Kidney epithelial cell (primary cell): Measurements from ENCODE around the gene COA1. TPM values are rescaled to one million over a fixed set of nuclear protein-coding genes. Genes with fewer than 3 reads are reported as not detected.

Source experiments
- DNase-seq: peaks from one replicate; pipeline ENCODE4 v3.0.0-alpha.2; 2010; ENCODE audit warnings: low read depth
- H3K27me3 ChIP-seq: 2 replicates; pipeline ENCODE4 v1.6.0; 2011; ENCODE audit warnings: low read length; ENCODE audit not compliant: control insufficient read depth, insufficient read depth
- H3K36me3 ChIP-seq: 2 replicates; pipeline ENCODE4 v1.5.1; 2011; ENCODE audit warnings: low read length; ENCODE audit not compliant: control insufficient read depth, insufficient read depth
- H3K4me3 ChIP-seq: 2 replicates; pipeline ENCODE4 v1.5.1; 2011; ENCODE audit warnings: low read depth, mild to moderate bottlenecking, control low read depth, low read length
- total RNA-seq: library from RNA; depleted of rRNA; stranded (reverse); fragments of >200 nt; gene quantifications from 2 replicates; pipeline ENCODE4 v1.2.3, GENCODE V29; 2015
- TF ChIP-seq, protein P1 (sequence below): IDR thresholded peaks from 2 replicates; pipeline ENCODE4 v1.5.1; 2011; ENCODE audit warnings: mild to moderate bottlenecking, moderate library complexity, low read length, control low read depth, inconsistent platforms; ENCODE audit not compliant: insufficient read depth, poor library complexity, severe bottlenecking

The COA1 gene
- total RNA-seq, 1 donor from 2014 or later, result 67.1 TPM

DNA sequence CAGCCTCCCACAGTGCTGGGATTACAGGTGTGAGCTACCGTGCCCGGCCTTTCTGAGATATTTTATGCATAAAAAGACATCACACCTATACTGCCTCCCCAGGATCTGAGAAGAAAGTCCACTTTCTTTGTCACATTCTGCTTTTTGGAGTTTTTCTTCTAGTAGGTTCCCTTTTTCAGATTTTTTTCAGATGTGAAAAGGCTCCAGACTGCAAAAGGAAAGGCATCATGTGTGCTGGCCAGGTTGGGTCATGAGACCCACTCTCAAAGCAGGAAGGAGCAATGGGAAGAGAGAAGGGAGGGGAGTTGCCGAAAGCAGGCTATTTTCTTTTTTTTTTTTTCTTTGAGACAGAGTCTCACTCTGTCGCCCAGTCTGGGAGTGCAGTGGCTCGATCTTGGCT, 40.0 kb upstream of the COA1 start:
- no peak for DNase-seq
- no peak overlapping the region for H3K4me3 ChIP-seq
- peaks cover 1% of the 10 kb centered on the region for H3K36me3 ChIP-seq
- TF ChIP-seq, protein P1, sequence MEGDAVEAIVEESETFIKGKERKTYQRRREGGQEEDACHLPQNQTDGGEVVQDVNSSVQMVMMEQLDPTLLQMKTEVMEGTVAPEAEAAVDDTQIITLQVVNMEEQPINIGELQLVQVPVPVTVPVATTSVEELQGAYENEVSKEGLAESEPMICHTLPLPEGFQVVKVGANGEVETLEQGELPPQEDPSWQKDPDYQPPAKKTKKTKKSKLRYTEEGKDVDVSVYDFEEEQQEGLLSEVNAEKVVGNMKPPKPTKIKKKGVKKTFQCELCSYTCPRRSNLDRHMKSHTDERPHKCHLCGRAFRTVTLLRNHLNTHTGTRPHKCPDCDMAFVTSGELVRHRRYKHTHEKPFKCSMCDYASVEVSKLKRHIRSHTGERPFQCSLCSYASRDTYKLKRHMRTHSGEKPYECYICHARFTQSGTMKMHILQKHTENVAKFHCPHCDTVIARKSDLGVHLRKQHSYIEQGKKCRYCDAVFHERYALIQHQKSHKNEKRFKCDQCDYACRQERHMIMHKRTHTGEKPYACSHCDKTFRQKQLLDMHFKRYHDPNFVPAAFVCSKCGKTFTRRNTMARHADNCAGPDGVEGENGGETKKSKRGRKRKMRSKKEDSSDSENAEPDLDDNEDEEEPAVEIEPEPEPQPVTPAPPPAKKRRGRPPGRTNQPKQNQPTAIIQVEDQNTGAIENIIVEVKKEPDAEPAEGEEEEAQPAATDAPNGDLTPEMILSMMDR, result no peak
- no peaks in the 10 kb centered on the region for H3K27me3 ChIP-seq

DNA sequence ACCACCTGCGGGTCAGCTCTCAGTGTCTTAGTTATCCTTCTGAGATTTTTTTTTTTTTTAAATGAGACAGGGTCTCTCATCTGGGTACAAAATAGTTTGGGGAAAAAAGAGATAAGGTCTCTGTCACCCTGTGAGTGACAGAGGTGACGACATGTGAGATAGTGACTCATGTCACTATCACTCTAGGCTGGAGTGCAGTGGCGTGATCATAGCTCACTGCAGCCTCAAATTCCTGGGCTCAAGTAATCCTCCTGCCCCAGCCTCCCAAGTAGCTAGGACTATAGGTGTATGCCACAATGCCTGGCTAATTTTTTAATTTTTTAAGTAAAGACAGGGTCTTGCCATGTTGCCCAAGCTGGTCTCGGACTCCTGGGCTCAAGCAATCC, 39.6 kb upstream of the COA1 start:
- TF ChIP-seq, protein P1, result no peak
- no peak overlapping the region for H3K4me3 ChIP-seq
- DNase-seq, result no peak
- H3K36me3 ChIP-seq, result peaks cover 1% of the 10 kb centered on the region
- no peaks in the 10 kb centered on the region for H3K27me3 ChIP-seq

GRCh38 chr7:43768201-43768886, 39.0 kb upstream of the COA1 start:
- no peaks in the 10 kb centered on the region for H3K27me3 ChIP-seq
- TF ChIP-seq, protein P1, result no peak
- H3K36me3 ChIP-seq, result peaks cover 1% of the 10 kb centered on the region
- DNase-seq, result no peak
- no peak overlapping the region for H3K4me3 ChIP-seq

GRCh38 chr7:43767311-43767710, 38.0 kb upstream of the COA1 start:
- Histone ChIP-seq H3K36me3 (no peaks in the 10 kb centered on the region), H3K27me3 (no peaks in the 10 kb centered on the region), H3K4me3 (no peak overlapping the region)
- DNase-seq, result no peak
- TF ChIP-seq, protein P1, result no peak

- Histone ChIP-seq H3K4me3 (no peak overlapping the region), H3K36me3 (no peaks in the 10 kb centered on the region), H3K27me3 (no peaks in the 10 kb centered on the region)
- TF ChIP-seq, protein P1, result no peak
- no peak for DNase-seq
Observed at GRCh38 chr7:43766564-43766963, 37.2 kb upstream of the COA1 start.
